Prostate gland (tissue), 2 donors: ENCODE measurements around the gene RNF115. TPM values are rescaled to one million over a fixed set of nuclear protein-coding genes. Genes with fewer than 3 reads are reported as not detected.

Experiments used
- DNase-seq: peaks from one replicate; pipeline ENCODE4 v3.0.0-alpha.2; 2019; ENCODE audit warnings: low spot score
- H3K27ac ChIP-seq, 2 donors: fragments of 200-600 bp; sonication (generic); 2 replicates each; pipeline ENCODE4 v1.5.1; 2017 to 2019
- H3K27me3 ChIP-seq: fragments of 200-600 bp; sonication (generic); replicated peaks from 2 replicates; pipeline ENCODE4 v1.5.1; 2019; ENCODE audit not compliant: insufficient read depth
- H3K36me3 ChIP-seq, 2 donors: fragments of 200-600 bp; sonication (generic); 1 replicate in 1 of 2; 2 replicates in 1 of 2; pipeline versions ENCODE4 v1.5.1 to v1.8.1; 2017 to 2019
- H3K4me1 ChIP-seq: fragments of 200-600 bp; sonication (generic); replicated peaks from 2 replicates; pipeline ENCODE4 v1.5.1; 2019
- H3K4me3 ChIP-seq, 2 donors: fragments of 200-600 bp; sonication (generic); 2 replicates each; pipeline ENCODE4 v1.5.1; 2017 to 2019
- H3K9me3 ChIP-seq: fragments of 200-600 bp; sonication (generic); 2 replicates; pipeline ENCODE4 v1.5.1; 2017
- CTCF ChIP-seq, 4 experiments: fragments of 200-600 bp in 2 of 4; fragments of 450-650 bp in 2 of 4; sonication (generic) in 2 of 4; IDR thresholded peaks; 1 replicate in 3 of 4; 2 replicates in 1 of 4; pipeline ENCODE4 v1.5.1; 2016 to 2019; ENCODE audit warnings: antibody characterized with exemption in 4 of 4, mild to moderate bottlenecking in 2 of 4, moderate library complexity in 2 of 4
- POLR2A ChIP-seq: fragments of 450-650 bp; IDR thresholded peaks from one replicate; pipeline ENCODE4 v1.6.1; 2016; ENCODE audit warnings: antibody characterized with exemption, mild to moderate bottlenecking
- POLR2AphosphoS5 ChIP-seq: sonication (generic); formaldehyde crosslinking; IDR thresholded peaks from one replicate; pipeline ENCODE4 v1.6.1; 2017; ENCODE audit warnings: antibody characterized with exemption
- WGBS: methylation state at CpG from one replicate; pipeline ENCODE4 v1.1.5; 2018; 5-methylcytosine and 5-hydroxymethylcytosine counted together
- intact Hi-C: fragments of 100-400 bp; cut with DNase I; formaldehyde crosslinking; loops from one replicate; pipeline ENCODE4 v1.14.2; 2022
- total RNA-seq, 2 donors: library from RNA; depleted of rRNA; stranded (reverse); fragments of >200 nt; gene quantifications; one replicate each; pipeline ENCODE4 v1.1.0, GENCODE V29; 2016

Gene RNF115
- total RNA-seq, 2 donors from 2014 or later = 12.5 to 21.4 TPM

- H3K4me3 ChIP-seq = no peak overlapping the region
- H3K4me1 ChIP-seq = no peaks in the 10 kb centered on the region
- H3K27me3 ChIP-seq = no peaks in the 10 kb centered on the region
- no peaks in the 10 kb centered on the region for H3K9me3 ChIP-seq
- intact Hi-C loops = no loop called here
- no peaks in the 10 kb centered on the region for H3K36me3 ChIP-seq
- TF ChIP-seq CTCF (IDR thresholded peaks at IDR 0.05) (no peak), POLR2A (no peak), POLR2AphosphoS5 (no peak)
- H3K27ac ChIP-seq = no peak overlapping the region
- WGBS = 81% methylated on average over 2 of the region's 2 CpGs
- no peak for DNase-seq
These were observed 121.8 kb downstream of the RNF115 start for GRCh38 chr1:145702052-145702451.

DNA sequence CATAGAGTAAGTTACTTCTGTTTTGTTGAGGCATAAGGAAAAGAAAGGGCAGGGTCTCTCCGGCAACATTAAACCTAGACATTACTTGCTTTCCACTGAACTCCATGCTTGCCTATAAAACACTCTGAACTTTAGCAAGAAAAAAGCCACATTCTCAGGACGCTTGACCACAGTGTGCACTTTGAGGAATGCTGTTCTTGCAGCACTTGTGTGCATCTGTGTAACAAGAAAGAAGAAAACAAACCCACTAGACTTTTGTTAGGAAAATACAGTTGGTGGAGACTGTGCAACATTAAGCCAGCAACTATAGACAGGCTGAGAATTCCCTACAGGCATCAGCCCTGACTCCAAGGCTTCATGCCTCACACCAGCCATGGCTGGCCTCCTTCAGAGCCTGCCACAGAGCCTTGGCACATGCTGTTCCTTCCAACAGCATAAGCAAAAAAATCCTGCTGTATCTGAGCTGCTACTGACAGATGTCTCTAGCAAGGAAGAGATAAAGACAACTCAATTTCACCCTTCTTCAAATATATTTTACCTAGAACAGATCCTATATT lies 122.5 kb downstream of the RNF115 start:
- no peak for TF ChIP-seq POLR2A
- no peak for TF ChIP-seq CTCF (IDR thresholded peaks at IDR 0.05)
- TF ChIP-seq POLR2AphosphoS5 = no peak
- Histone ChIP-seq H3K27ac (no peak overlapping the region), H3K4me1 (no peaks in the 10 kb centered on the region), H3K9me3 (no peaks in the 10 kb centered on the region), H3K4me3 (no peak overlapping the region), H3K27me3 (no peaks in the 10 kb centered on the region), H3K36me3 (no peaks in the 10 kb centered on the region)
- intact Hi-C loops = no loop called here
- DNase-seq = no peak
- 63% methylated on average over 2 of the region's 2 CpGs for WGBS

DNA sequence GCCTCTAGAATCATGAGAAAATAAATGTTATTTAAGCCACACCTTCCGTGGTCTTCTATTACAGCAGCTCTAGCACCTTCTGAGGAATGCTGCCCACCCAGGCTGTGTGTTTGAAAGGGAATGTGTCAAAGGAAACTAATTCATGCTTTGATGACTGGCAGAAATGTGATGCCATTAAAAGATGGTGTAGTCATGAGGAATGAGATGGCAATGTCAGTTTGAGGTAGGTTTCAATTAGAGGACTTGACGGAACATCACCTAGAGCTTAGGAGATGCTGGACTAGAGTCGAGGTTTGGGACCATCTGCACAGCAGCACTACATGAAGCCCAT lies 127.3 kb downstream of the RNF115 start:
- TF ChIP-seq CTCF (IDR thresholded peaks at IDR 0.05) (no peak), POLR2A (no peak), POLR2AphosphoS5 (no peak)
- DNase-seq = no peak
- H3K36me3 ChIP-seq = no peaks in the 10 kb centered on the region
- H3K4me3 ChIP-seq = no peak overlapping the region
- H3K4me1 ChIP-seq = no peaks in the 10 kb centered on the region
- H3K9me3 ChIP-seq = no peaks in the 10 kb centered on the region
- no peaks in the 10 kb centered on the region for H3K27me3 ChIP-seq
- 87% methylated on average over 3 of the region's 3 CpGs for WGBS
- no peak overlapping the region for H3K27ac ChIP-seq
- intact Hi-C loops = no loop called here

DNA sequence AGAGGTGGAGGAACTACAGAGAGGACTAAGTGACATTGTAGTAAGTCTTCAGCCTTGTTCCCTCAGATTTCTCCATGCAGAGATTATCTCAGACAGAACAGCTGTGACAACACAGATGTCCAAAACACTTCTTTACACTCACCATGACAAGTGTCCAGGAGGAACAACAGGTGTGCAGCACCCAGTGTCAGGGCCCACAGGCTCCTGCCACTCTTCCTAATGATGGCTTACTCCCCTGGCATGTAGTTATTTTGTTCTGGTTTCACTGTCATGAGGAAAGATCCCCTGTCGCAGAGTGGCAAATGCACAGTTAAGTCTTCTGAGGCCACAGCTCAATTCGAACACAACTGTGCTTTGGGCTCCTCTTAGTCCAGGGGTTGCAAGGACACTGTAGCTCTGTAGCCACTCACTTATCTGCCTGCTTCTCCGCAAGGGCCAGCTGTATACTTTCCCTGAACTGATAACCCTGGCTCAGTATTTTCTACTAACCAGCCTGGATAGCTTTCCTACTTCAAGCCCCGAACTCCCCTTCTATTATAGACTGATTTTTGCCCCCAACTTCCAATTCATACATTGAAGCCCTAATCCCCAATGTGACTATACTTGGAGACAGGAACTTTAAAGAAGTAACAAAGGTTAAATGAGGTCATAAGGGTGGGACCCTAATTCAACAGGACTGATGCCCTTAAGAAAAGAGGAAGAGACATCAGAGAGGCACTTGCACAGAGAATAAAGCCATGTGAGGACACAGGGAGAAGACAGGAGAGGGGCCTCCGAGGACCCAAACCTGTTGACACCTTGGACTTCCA lies 127.9 kb downstream of the RNF115 start:
- no peak overlapping the region for H3K27ac ChIP-seq
- TF ChIP-seq POLR2A (no peak), CTCF (IDR thresholded peaks at IDR 0.05) (no peak), POLR2AphosphoS5 (no peak)
- no peak for DNase-seq
- H3K4me3 ChIP-seq = no peak overlapping the region
- H3K9me3 ChIP-seq = no peaks in the 10 kb centered on the region
- no peaks in the 10 kb centered on the region for H3K36me3 ChIP-seq
- H3K27me3 ChIP-seq = no peaks in the 10 kb centered on the region
- WGBS = 81% methylated on average over 5 of the region's 5 CpGs
- intact Hi-C loops = no loop called here
- H3K4me1 ChIP-seq = no peaks in the 10 kb centered on the region
